HL-60 (cell line): ENCODE data around the gene AGTR1.
"Not testable (repeated sequence)": the region's sequence is repeated elsewhere in the genome, so short reads cannot be mapped to it uniquely, and the experiment has no call there.

Source experiments
- DNase-seq, 2 experiments: peaks; one replicate each; pipeline ENCODE4 v3.0.0-alpha.2; 2010 to 2020; ENCODE audit warnings: low read depth in 1 of 2, low spot score in 1 of 2
- H3K27ac ChIP-seq: fragments of 250-450 bp; sonication (Bioruptor Pico); replicated peaks from 2 replicates; pipeline ENCODE4 v1.5.1; 2020; ENCODE audit warnings: mild to moderate bottlenecking, moderate library complexity
- H3K27me3 ChIP-seq: fragments of 250-450 bp; sonication (Bioruptor Pico); 2 replicates; pipeline ENCODE4 v1.5.1; 2021; ENCODE audit warnings: mild to moderate bottlenecking, moderate library complexity; ENCODE audit not compliant: insufficient read depth, poor library complexity, severe bottlenecking
- H3K4me3 ChIP-seq: replicated peaks from 2 replicates; pipeline ENCODE4 v1.5.1; 2011; ENCODE audit warnings: mild to moderate bottlenecking, control low read depth, low read length; ENCODE audit not compliant: insufficient read depth
- CTCF ChIP-seq: IDR thresholded peaks from one replicate; pipeline ENCODE4 v1.5.1; 2011; ENCODE audit warnings: low read length, control low read depth, inconsistent platforms; ENCODE audit not compliant: insufficient read depth
- GABPA ChIP-seq: IDR thresholded peaks from 2 replicates; pipeline ENCODE4 v1.6.1; 2012; ENCODE audit warnings: low read depth
- POLR2AphosphoS5 ChIP-seq: IDR thresholded peaks from 2 replicates; pipeline ENCODE4 v1.6.1; 2012; ENCODE audit warnings: low read depth
- REST ChIP-seq: IDR thresholded peaks from 2 replicates; pipeline ENCODE4 v1.6.1; 2012; ENCODE audit warnings: low read depth; ENCODE audit not compliant: insufficient replicate concordance
- SPI1 ChIP-seq: IDR thresholded peaks from 2 replicates; pipeline ENCODE4 v1.6.1; 2012; ENCODE audit warnings: low read depth, mild to moderate bottlenecking, borderline replicate concordance

AGTR1 gene

GRCh38 chr3:148778926-148779325, 81.2 kb downstream of the AGTR1 start:
- H3K27me3 ChIP-seq: no peaks in the 10 kb centered on the region
- H3K27ac ChIP-seq: no peak overlapping the region
- H3K4me3 ChIP-seq: no peak overlapping the region
- TF ChIP-seq CTCF (no peak), SPI1 (no peak), POLR2AphosphoS5 (no peak), REST (no peak), GABPA (no peak)
- DNase-seq: no peak

- peak in 1 of 2 experiments; percentile 70 for DNase-seq
- H3K4me3 ChIP-seq, H3K27me3 ChIP-seq: not testable (repeated sequence)
- H3K27ac ChIP-seq: peak overlapping the region; percentile 47
Measured at GRCh38 chr3:148785026-148785425, 87.3 kb downstream of the AGTR1 start.

GRCh38 chr3:148786159-148786558, 88.5 kb downstream of the AGTR1 start:
- not testable (repeated sequence) for H3K27ac ChIP-seq, H3K4me3 ChIP-seq, DNase-seq, H3K27me3 ChIP-seq

- Histone ChIP-seq H3K27ac (no peak overlapping the region), H3K4me3 (no peak overlapping the region), H3K27me3 (no peaks in the 10 kb centered on the region)
- no peak for DNase-seq
- TF ChIP-seq CTCF (no peak), GABPA (no peak), POLR2AphosphoS5 (no peak), REST (no peak), SPI1 (no peak)
Measured at GRCh38 chr3:148789146-148789545, 91.4 kb downstream of the AGTR1 start.

- H3K27me3 ChIP-seq: no peaks in the 10 kb centered on the region
- DNase-seq: no peak
- H3K27ac ChIP-seq: no peak overlapping the region
- H3K4me3 ChIP-seq: no peak overlapping the region
- TF ChIP-seq CTCF (no peak), SPI1 (no peak), REST (no peak), POLR2AphosphoS5 (no peak), GABPA (no peak)
Measured at GRCh38 chr3:148789906-148790305, 92.2 kb downstream of the AGTR1 start.
